Measurements from ENCODE around the gene PBX3. TPM values are rescaled to one million over a fixed set of nuclear protein-coding genes. Genes with fewer than 3 reads are reported as not detected.

PBX3 gene
- total and polyA plus RNA-seq, 7 donors = 4.2 to 12.7 (median 6.6) TPM

DNA sequence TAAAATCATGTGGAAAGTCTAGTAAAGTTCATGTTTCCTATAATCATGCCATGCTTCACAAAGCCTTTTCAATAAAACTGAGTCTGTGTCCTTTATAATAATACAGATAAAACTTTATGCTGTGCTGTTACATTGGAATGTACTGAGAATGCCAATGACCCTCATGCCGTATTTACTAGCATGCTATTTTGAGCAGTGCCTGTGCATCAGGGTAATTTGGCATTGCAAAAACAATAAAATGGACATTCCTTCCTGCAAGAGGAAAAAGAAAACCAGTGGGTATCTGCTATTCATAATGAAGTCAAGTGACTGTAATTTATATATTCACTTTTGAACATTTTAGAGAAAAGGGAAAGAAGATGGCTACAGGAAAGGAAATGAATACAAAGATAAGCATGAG, 159.0 kb downstream of the PBX3 start:
- no peak for ATAC-seq
- H3K27me3 ChIP-seq (ENCODE audit: insufficient read depth in 3 of 3, low read length in 2 of 3) = no peaks in the 10 kb centered on the region
- H3K9me3 ChIP-seq = no peaks in the 10 kb centered on the region
- TF ChIP-seq CTCF (IDR thresholded peaks at IDR 0.05) = no peak
- no peaks in the 10 kb centered on the region for H3K4me1 ChIP-seq
- H3K36me3 ChIP-seq (ENCODE audit: insufficient read depth in 1 of 2, low read depth in 1 of 2) = no peaks in the 10 kb centered on the region
- no peak for DNase-seq
- intact Hi-C loops (cut with DNase I) = no loop called here
- no peak overlapping the region for H3K4me3 ChIP-seq
- 17 to 25% (median 23%) methylated on average over 1 of the region's 1 CpG for whole genome bisulfite sequencing, 3 donors
- no peak overlapping the region for H3K27ac ChIP-seq

- WGBS, 3 donors = 90 to 99% (median 98%) methylated on average over 1 of the region's 1 CpG
- no peak for TF ChIP-seq CTCF (IDR thresholded peaks at IDR 0.05)
- intact Hi-C loops (cut with DNase I) = no loop called here
Measured at GRCh38 chr9:125906893-125907292, 159.7 kb downstream of the PBX3 start.

DNA sequence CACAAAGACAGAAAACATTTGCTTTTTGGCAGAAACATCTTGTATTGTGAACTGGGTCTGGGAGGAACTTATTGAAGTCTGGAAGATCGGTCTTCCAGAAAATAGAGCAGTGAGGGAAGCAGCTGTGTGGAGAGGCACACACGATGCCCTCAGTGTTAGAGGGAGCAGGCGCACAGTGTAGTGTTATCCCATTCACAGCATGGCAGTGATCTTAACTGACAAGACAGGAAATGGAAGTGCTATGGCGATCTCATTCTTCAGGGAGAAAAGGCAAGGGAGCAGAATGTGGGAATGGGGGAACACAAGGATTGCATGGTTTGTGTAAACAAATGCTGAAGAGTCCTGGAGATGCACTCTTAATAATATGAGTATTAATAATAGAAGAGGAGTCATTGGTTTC, 161.0 kb downstream of the PBX3 start:
- Histone ChIP-seq H3K4me1 (no peaks in the 10 kb centered on the region), H3K27ac (no peak overlapping the region), H3K36me3 (ENCODE audit: insufficient read depth in 1 of 2, low read depth in 1 of 2) (no peaks in the 10 kb centered on the region), H3K9me3 (no peaks in the 10 kb centered on the region), H3K27me3 (ENCODE audit: insufficient read depth in 3 of 3, low read length in 2 of 3) (no peaks in the 10 kb centered on the region), H3K4me3 (no peak overlapping the region)
- TF ChIP-seq CTCF (IDR thresholded peaks at IDR 0.05) = no peak
- DNase-seq (no peak), ATAC-seq (no peak)
- intact Hi-C loops (cut with DNase I) = no loop called here
- WGBS, 3 donors = 74 to 81% (median 81%) methylated on average over 4 of the region's 4 CpGs

More at GRCh38 chr9:125906893-125907292, 159.7 kb downstream of the PBX3 start:
- DNase-seq (no peak), ATAC-seq (no peak)
- no peak overlapping the region for H3K4me3 ChIP-seq
- no peaks in the 10 kb centered on the region for H3K9me3 ChIP-seq
- H3K27me3 ChIP-seq (ENCODE audit: insufficient read depth in 3 of 3, low read length in 2 of 3) = no peaks in the 10 kb centered on the region
- H3K36me3 ChIP-seq (ENCODE audit: insufficient read depth in 1 of 2, low read depth in 1 of 2) = no peaks in the 10 kb centered on the region
- H3K4me1 ChIP-seq = no peaks in the 10 kb centered on the region
- H3K27ac ChIP-seq = no peak overlapping the region

- Histone ChIP-seq H3K4me3 (no peak overlapping the region), H3K9me3 (no peaks in the 10 kb centered on the region), H3K36me3 (ENCODE audit: insufficient read depth in 1 of 2, low read depth in 1 of 2) (no peaks in the 10 kb centered on the region), H3K27me3 (ENCODE audit: insufficient read depth in 3 of 3, low read length in 2 of 3) (no peaks in the 10 kb centered on the region), H3K27ac (no peak overlapping the region), H3K4me1 (no peaks in the 10 kb centered on the region)
- ATAC-seq (no peak), DNase-seq (no peak)
- intact Hi-C loops (cut with DNase I) = no loop called here
- TF ChIP-seq CTCF (IDR thresholded peaks at IDR 0.05) = no peak
- 94 to 95% (median 94%) methylated on average over 2 of the region's 2 CpGs for WGBS, 3 donors
Measured at GRCh38 chr9:125908966-125909365, 161.8 kb downstream of the PBX3 start.

GRCh38 chr9:125909459-125909858, 162.3 kb downstream of the PBX3 start:
- Histone ChIP-seq H3K9me3 (no peaks in the 10 kb centered on the region), H3K4me3 (no peak overlapping the region), H3K36me3 (ENCODE audit: insufficient read depth in 1 of 2, low read depth in 1 of 2) (no peaks in the 10 kb centered on the region), H3K27me3 (ENCODE audit: insufficient read depth in 3 of 3, low read length in 2 of 3) (no peaks in the 10 kb centered on the region), H3K27ac (no peak overlapping the region), H3K4me1 (no peaks in the 10 kb centered on the region)
- ATAC-seq (no peak), DNase-seq (no peak)
- no peak for TF ChIP-seq CTCF (IDR thresholded peaks at IDR 0.05)
- intact Hi-C loops (cut with DNase I) = no loop called here
- 85 to 88% (median 86%) methylated on average over 4 of the region's 4 CpGs for WGBS, 3 donors

Measured in psoas muscle (tissue), 8 donors.